Liver (tissue), 3 donors: ENCODE results near the gene ETF1.

Source experiments
- CTCF ChIP-seq: fragments of 150-350 bp; IDR thresholded peaks from 2 replicates; pipeline ENCODE4 v1.5.1; 2017; ENCODE audit warnings: improper control_type of control experiment, low read depth, low read length; ENCODE audit not compliant: missing input control
- EGR1 ChIP-seq, 2 donors: IDR thresholded peaks; 2 replicates each; pipeline ENCODE4 v1.6.1; 2016 to 2018; ENCODE audit warnings: antibody characterized with exemption in 2 of 2, low read depth in 2 of 2
- FOXA1 ChIP-seq: IDR thresholded peaks from 2 replicates; pipeline ENCODE4 v1.6.1; 2016; ENCODE audit warnings: antibody characterized with exemption
- GABPA ChIP-seq, 2 donors: IDR thresholded peaks in 1 of 2; conservative IDR thresholded peaks in 1 of 2; 2 replicates each; pipeline ENCODE4 v1.6.1; 2016; ENCODE audit warnings: antibody characterized with exemption in 2 of 2, mild to moderate bottlenecking in 1 of 2, moderate library complexity in 1 of 2
- MAX ChIP-seq: IDR thresholded peaks from 2 replicates; pipeline ENCODE4 v1.6.1; 2016; ENCODE audit warnings: antibody characterized with exemption
- RAD21 ChIP-seq, 2 donors: IDR thresholded peaks; 2 replicates each; pipeline ENCODE4 v1.6.1; 2016; ENCODE audit warnings: antibody characterized with exemption in 2 of 2, mild to moderate bottlenecking in 2 of 2
- REST ChIP-seq: IDR thresholded peaks from 2 replicates; pipeline ENCODE4 v1.6.1; 2016; ENCODE audit warnings: antibody characterized with exemption, mild to moderate bottlenecking
- SP1 ChIP-seq: IDR thresholded peaks from 2 replicates; pipeline ENCODE4 v1.6.1; 2018; ENCODE audit warnings: antibody characterized with exemption, mild to moderate bottlenecking
- ZBTB33 ChIP-seq: IDR thresholded peaks from 2 replicates; pipeline ENCODE4 v1.6.1; 2016; ENCODE audit warnings: antibody characterized with exemption
- donor health status: healthy.
- donor health status: healthy.

GRCh38 chr5:138502121-138502520 is 40.9 kb downstream of the ETF1 start:
- TF ChIP-seq REST, result no peak
- TF ChIP-seq FOXA1, result no peak
- no peak for TF ChIP-seq CTCF
- no peak for TF ChIP-seq ZBTB33
- no peak for TF ChIP-seq RAD21 (IDR thresholded peaks at IDR 0.05)
- no peak for TF ChIP-seq MAX
- TF ChIP-seq SP1, result no peak
- TF ChIP-seq GABPA (IDR thresholded peaks at IDR 0.05 in 1 of 2, conservative IDR thresholded peaks at IDR 0.05 in 1 of 2), result no peak
- no peak for TF ChIP-seq EGR1 (IDR thresholded peaks at IDR 0.05; ENCODE audit: low read depth in 2 of 2)
